HEK293 (cell line): ENCODE measurements around the gene SHISA9.

Experiments
- CTCF ChIA-PET: fragments of 350-600 bp; formaldehyde crosslinking; extraction: SDS; loops from one replicate; lab custom pipeline; 2021; ENCODE audit warnings: antibody characterized with exemption; lab: Yijun Ruan, JAX
- POLR2A ChIA-PET: fragments of 300-600 bp; formaldehyde crosslinking; extraction: SDS; loops from one replicate; lab custom pipeline; 2020; ENCODE audit warnings: antibody characterized with exemption, inconsistent platforms; lab: Yijun Ruan, JAX
- H3K27ac ChIP-seq: fragments of 200-500 bp; sonication (Bioruptor generic); 2 replicates; pipeline ENCODE4 v1.5.1; 2014; ENCODE audit warnings: low read depth, low read length, control low read depth, inconsistent platforms; ENCODE audit errors: extremely low read depth
- H3K36me3 ChIP-seq, 2 experiments: fragments of 200-500 bp in 1 of 2; sonication (Bioruptor generic) in 1 of 2; 1 replicate in 1 of 2; 2 replicates in 1 of 2; pipeline ENCODE4 v1.5.1; 2014 to 2017; ENCODE audit warnings: inconsistent platforms in 2 of 2, low read length in 2 of 2; ENCODE audit not compliant: control insufficient read depth in 2 of 2, insufficient read depth in 1 of 2
- H3K4me1 ChIP-seq: fragments of 200-500 bp; sonication (Bioruptor generic); 2 replicates; pipeline ENCODE4 v1.5.1; 2014; ENCODE audit warnings: mild to moderate bottlenecking, low read length, inconsistent platforms; ENCODE audit not compliant: control insufficient read depth, insufficient read depth
- H3K4me3 ChIP-seq: 2 replicates; pipeline ENCODE4 v1.5.1; 2011; ENCODE audit warnings: low read depth, mild to moderate bottlenecking, control low read depth, low read length, moderate library complexity
- H3K9me3 ChIP-seq: fragments of 200-500 bp; sonication (Bioruptor generic); 2 replicates; pipeline ENCODE4 v1.5.1; 2014; ENCODE audit warnings: low read depth, low read length, inconsistent platforms; ENCODE audit not compliant: control insufficient read depth, insufficient read depth
- BCL11A ChIP-seq: fragments of 450-650 bp; formaldehyde crosslinking; IDR thresholded peaks from 2 replicates; pipeline ENCODE4 v1.5.1; 2016; ENCODE audit warnings: low read depth, missing biosample characterization, missing genetic modification characterization
- GLI2 ChIP-seq: fragments of 450-650 bp; formaldehyde crosslinking; IDR thresholded peaks from 2 replicates; pipeline ENCODE4; 2017; ENCODE audit warnings: missing biosample characterization, missing genetic modification characterization, low read depth, borderline replicate concordance
- HOXC10 ChIP-seq: sonication (generic); formaldehyde crosslinking; IDR thresholded peaks from 2 replicates; pipeline ENCODE4 v1.8.1; 2023; ENCODE audit warnings: mild to moderate bottlenecking, missing genetic modification reagents
- KLF16 ChIP-seq: fragments of 450-650 bp; formaldehyde crosslinking; IDR thresholded peaks from 2 replicates; pipeline ENCODE4 v1.5.1; 2017; ENCODE audit warnings: missing biosample characterization, missing genetic modification characterization
- PRDM4 ChIP-seq: fragments of 450-650 bp; formaldehyde crosslinking; IDR thresholded peaks from 2 replicates; pipeline ENCODE4 v1.5.1; 2017; ENCODE audit warnings: missing biosample characterization, missing genetic modification characterization
- RBAK ChIP-seq: fragments of 450-650 bp; formaldehyde crosslinking; IDR thresholded peaks from 2 replicates; pipeline ENCODE4 v1.5.1; 2016; ENCODE audit warnings: missing biosample characterization, missing genetic modification characterization
- ZBTB17 ChIP-seq: fragments of 450-650 bp; formaldehyde crosslinking; IDR thresholded peaks from 2 replicates; pipeline ENCODE4 v1.5.1; 2016; ENCODE audit warnings: missing biosample characterization, missing genetic modification characterization
- ZBTB7A ChIP-seq: fragments of 450-650 bp; formaldehyde crosslinking; IDR thresholded peaks from 2 replicates; pipeline ENCODE4 v1.5.1; 2016; ENCODE audit warnings: low read depth, missing biosample characterization, missing genetic modification characterization
- ZFHX2 ChIP-seq: fragments of 450-650 bp; formaldehyde crosslinking; conservative IDR thresholded peaks from 2 replicates; pipeline ENCODE4 v1.5.1; 2016; ENCODE audit warnings: missing biosample characterization, missing genetic modification characterization
- ZNF10 ChIP-seq: fragments of 450-650 bp; formaldehyde crosslinking; IDR thresholded peaks from 2 replicates; pipeline ENCODE4 v1.5.1; 2017; ENCODE audit warnings: missing biosample characterization, missing genetic modification characterization
- ZNF133 ChIP-seq: fragments of 450-650 bp; formaldehyde crosslinking; IDR thresholded peaks from 2 replicates; pipeline ENCODE4 v1.5.1; 2016; ENCODE audit warnings: missing biosample characterization, missing genetic modification characterization
- ZNF146 ChIP-seq: fragments of 450-650 bp; formaldehyde crosslinking; IDR thresholded peaks from 2 replicates; pipeline ENCODE4 v1.5.1; 2016; ENCODE audit warnings: missing biosample characterization, missing genetic modification characterization
- ZNF155 ChIP-seq: fragments of 450-650 bp; formaldehyde crosslinking; IDR thresholded peaks from 2 replicates; pipeline ENCODE4 v1.5.1; 2016; ENCODE audit warnings: missing biosample characterization, missing genetic modification characterization
- ZNF174 ChIP-seq: fragments of 450-650 bp; formaldehyde crosslinking; IDR thresholded peaks from 2 replicates; pipeline ENCODE4 v1.5.0; 2017; ENCODE audit warnings: missing biosample characterization, mild to moderate bottlenecking, missing genetic modification characterization
- ZNF202 ChIP-seq: fragments of 450-650 bp; formaldehyde crosslinking; IDR thresholded peaks from 2 replicates; pipeline ENCODE4 v1.5.1; 2016; ENCODE audit warnings: missing biosample characterization, missing genetic modification characterization, borderline replicate concordance
- ZNF23 ChIP-seq: fragments of 450-650 bp; formaldehyde crosslinking; IDR thresholded peaks from 2 replicates; pipeline ENCODE4 v1.5.1; 2016; ENCODE audit warnings: missing biosample characterization, missing genetic modification characterization, borderline replicate concordance
- ZNF292 ChIP-seq: fragments of 450-650 bp; formaldehyde crosslinking; IDR thresholded peaks from 2 replicates; pipeline ENCODE4 v1.5.1; 2016; ENCODE audit warnings: low read depth, missing biosample characterization, missing genetic modification characterization, borderline replicate concordance
- ZNF311 ChIP-seq: fragments of 450-650 bp; formaldehyde crosslinking; IDR thresholded peaks from 2 replicates; pipeline ENCODE4 v1.5.1; 2017; ENCODE audit warnings: missing biosample characterization, missing genetic modification characterization, borderline replicate concordance
- ZNF324 ChIP-seq: fragments of 450-650 bp; formaldehyde crosslinking; IDR thresholded peaks from 2 replicates; pipeline ENCODE4 v1.5.1; 2016; ENCODE audit warnings: missing biosample characterization, missing genetic modification characterization
- ZNF513 ChIP-seq: fragments of 450-650 bp; IDR thresholded peaks from 2 replicates; pipeline ENCODE4 v1.5.1; 2018; ENCODE audit warnings: missing biosample characterization, missing genetic modification characterization
- ZNF560 ChIP-seq: fragments of 450-650 bp; formaldehyde crosslinking; IDR thresholded peaks from 2 replicates; pipeline ENCODE4 v1.5.1; 2017; ENCODE audit warnings: missing biosample characterization, missing genetic modification characterization, borderline replicate concordance
- ZNF610 ChIP-seq: fragments of 450-650 bp; formaldehyde crosslinking; IDR thresholded peaks from 2 replicates; pipeline ENCODE4 v1.5.1; 2016; ENCODE audit warnings: missing biosample characterization, missing genetic modification characterization, borderline replicate concordance
- ZNF621 ChIP-seq: fragments of 450-650 bp; formaldehyde crosslinking; IDR thresholded peaks from 2 replicates; pipeline ENCODE4 v1.5.1; 2017; ENCODE audit warnings: missing biosample characterization, missing genetic modification characterization
- ZNF670 ChIP-seq: fragments of 450-650 bp; formaldehyde crosslinking; IDR thresholded peaks from 2 replicates; pipeline ENCODE4 v1.5.1; 2016; ENCODE audit warnings: missing biosample characterization, missing genetic modification characterization, low read depth
- ZNF677 ChIP-seq: fragments of 450-650 bp; IDR thresholded peaks from 2 replicates; pipeline ENCODE4 v1.5.0; 2018; ENCODE audit warnings: missing biosample characterization, mild to moderate bottlenecking, missing genetic modification characterization, moderate library complexity
- TF ChIP-seq, protein P1 (sequence below): IDR thresholded peaks from 2 replicates; pipeline ENCODE4 v1.6.1; 2011; ENCODE audit warnings: mild to moderate bottlenecking, low read depth, low read length, borderline replicate concordance

SHISA9 gene

GRCh38 chr16:13081825-13082331 is 180.5 kb downstream of the SHISA9 start:
- POLR2A ChIA-PET: no interaction called here

DNA sequence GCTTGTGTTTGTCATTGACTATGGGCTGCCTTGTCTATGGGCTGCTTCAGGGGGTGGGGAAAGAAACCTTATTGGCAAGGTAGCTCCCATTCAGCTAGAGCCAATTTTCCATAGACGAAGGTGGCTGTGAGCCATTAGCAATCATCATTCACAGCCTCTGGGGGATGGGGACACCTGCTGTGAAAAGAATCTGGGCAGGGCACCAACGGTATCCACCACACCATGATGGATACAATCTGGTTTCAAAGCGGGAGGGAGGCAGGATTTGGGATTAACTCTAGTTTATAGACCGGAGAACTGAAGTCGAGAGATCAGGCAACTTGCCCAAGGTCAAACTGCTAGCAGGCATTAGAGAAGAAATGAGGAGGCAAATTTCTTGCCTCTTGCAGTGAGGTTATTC is 182.3 kb downstream of the SHISA9 start:
- H3K4me3 ChIP-seq: no peak overlapping the region
- TF ChIP-seq ZNF670 (no peak), BCL11A (tag by site-specific recombination) (no peak), RBAK (tag by site-specific recombination) (no peak), ZBTB17 (tag by site-specific recombination) (no peak), KLF16 (tag by site-specific recombination) (no peak), ZNF146 (tag by site-specific recombination) (no peak), ZNF560 (tag by site-specific recombination) (no peak)
- no peaks in the 10 kb centered on the region for H3K9me3 ChIP-seq
- H3K27ac ChIP-seq: no peak overlapping the region
- CTCF ChIA-PET: no interaction called here
- POLR2A ChIA-PET: no interaction called here
- H3K36me3 ChIP-seq: no peaks in the 10 kb centered on the region
- no peaks in the 10 kb centered on the region for H3K4me1 ChIP-seq

More at GRCh38 chr16:13081825-13082331, 180.5 kb downstream of the SHISA9 start:
- no peaks in the 10 kb centered on the region for H3K36me3 ChIP-seq
- no peaks in the 10 kb centered on the region for H3K9me3 ChIP-seq
- CTCF ChIA-PET: no interaction called here
- H3K4me3 ChIP-seq: no peak overlapping the region
- H3K4me1 ChIP-seq: no peaks in the 10 kb centered on the region
- no peak for TF ChIP-seq ZNF23 (tag by site-specific recombination)
- no peak for TF ChIP-seq PRDM4 (tag by site-specific recombination)
- TF ChIP-seq, protein P1, sequence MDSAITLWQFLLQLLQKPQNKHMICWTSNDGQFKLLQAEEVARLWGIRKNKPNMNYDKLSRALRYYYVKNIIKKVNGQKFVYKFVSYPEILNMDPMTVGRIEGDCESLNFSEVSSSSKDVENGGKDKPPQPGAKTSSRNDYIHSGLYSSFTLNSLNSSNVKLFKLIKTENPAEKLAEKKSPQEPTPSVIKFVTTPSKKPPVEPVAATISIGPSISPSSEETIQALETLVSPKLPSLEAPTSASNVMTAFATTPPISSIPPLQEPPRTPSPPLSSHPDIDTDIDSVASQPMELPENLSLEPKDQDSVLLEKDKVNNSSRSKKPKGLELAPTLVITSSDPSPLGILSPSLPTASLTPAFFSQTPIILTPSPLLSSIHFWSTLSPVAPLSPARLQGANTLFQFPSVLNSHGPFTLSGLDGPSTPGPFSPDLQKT: no peak
- TF ChIP-seq ZNF311: no peak
- no peak for TF ChIP-seq ZBTB17 (tag by site-specific recombination)
- no peak for TF ChIP-seq ZNF292
- no peak for TF ChIP-seq ZBTB7A (tag by site-specific recombination)
- TF ChIP-seq HOXC10 (CRISPR knock-in tag): no peak
- no peak for TF ChIP-seq ZNF677 (tag by site-specific recombination)
- TF ChIP-seq ZFHX2 (tag by site-specific recombination): no peak
- no peak for TF ChIP-seq ZNF133 (tag by site-specific recombination)
- TF ChIP-seq ZNF202 (tag by site-specific recombination): no peak
- no peak for TF ChIP-seq ZNF513
- no peak for TF ChIP-seq GLI2 (tag by site-specific recombination)
- no peak for TF ChIP-seq ZNF610 (tag by site-specific recombination)
- no peak for TF ChIP-seq ZNF324
- no peak for TF ChIP-seq ZNF155
- no peak for TF ChIP-seq ZNF621 (tag by site-specific recombination)
- TF ChIP-seq ZNF174 (tag by site-specific recombination): no peak
- TF ChIP-seq ZNF10 (tag by site-specific recombination): no peak
- no peak overlapping the region for H3K27ac ChIP-seq
